Measurements from ENCODE around the gene DEPDC5.

DEPDC5 gene

GRCh38 chr22:31750365-31751284, 3.2 kb upstream of the DEPDC5 start:
- Histone ChIP-seq H3K36me3 (ENCODE audit: insufficient read depth, low read length) (peaks cover 11% of the 10 kb centered on the region), H3K79me2 (ENCODE audit: insufficient read depth, low read length) (peaks cover 64% of the 10 kb centered on the region), H3K27me3 (ENCODE audit: insufficient read depth, low read length, poor library complexity) (no peaks in the 10 kb centered on the region), H2AFZ (ENCODE audit: low read depth, low read length) (peak overlapping the region; percentile 93), H3K4me1 (ENCODE audit: insufficient read depth, low read length) (peaks cover 58% of the 10 kb centered on the region), H3K9me3 (ENCODE audit: insufficient read depth, low read length, severe bottlenecking) (no peaks in the 10 kb centered on the region), H3K9ac (ENCODE audit: low read depth, low read length) (peak overlapping the region; percentile 85), H3K4me2 (ENCODE audit: insufficient read depth, low read length) (peak overlapping the region; percentile 98), H4K20me1 (ENCODE audit: insufficient read depth, low read length) (no peaks in the 10 kb centered on the region; the same call in 1 of the 2 replicates), H3K4me3 (ENCODE audit: low read depth in 1 of 2, low read length in 2 of 2) (peak overlapping the region; percentile 82 to 90; a peak in 3 of 4 replicates), H3K27ac (ENCODE audit: low read length) (peak overlapping the region; percentile 97)
- DNase-seq, result no peak
- no peak for ATAC-seq (ENCODE audit: insufficient read depth, low read depth)
- TF ChIP-seq CTCF (IDR thresholded peaks at IDR 0.05; ENCODE audit: borderline replicate concordance, extremely low read depth, low read length, poor library complexity, severe bottlenecking), result no peak
- TF ChIP-seq EZH2 (IDR thresholded peaks at IDR 0.05; ENCODE audit: borderline replicate concordance, low read depth, low read length, severe bottlenecking), result no peak

- peaks cover 56% of the 10 kb centered on the region for H3K4me1 ChIP-seq (ENCODE audit: insufficient read depth, low read length)
- H3K36me3 ChIP-seq (ENCODE audit: insufficient read depth, low read length), result peaks cover 18% of the 10 kb centered on the region
- no peaks in the 10 kb centered on the region for H3K9me3 ChIP-seq (ENCODE audit: insufficient read depth, low read length, severe bottlenecking)
- no peak overlapping the region for H3K9ac ChIP-seq (ENCODE audit: low read depth, low read length)
- H4K20me1 ChIP-seq (ENCODE audit: insufficient read depth, low read length), result no peaks in the 10 kb centered on the region
- H3K27ac ChIP-seq (ENCODE audit: low read length), result peak overlapping the region; percentile 98
- H3K4me2 ChIP-seq (ENCODE audit: insufficient read depth, low read length), result peak overlapping the region; percentile 94; the same call in 1 of the 2 replicates
- TF ChIP-seq CTCF (IDR thresholded peaks at IDR 0.05; ENCODE audit: borderline replicate concordance, extremely low read depth, low read length, poor library complexity, severe bottlenecking), result no peak
- no peak for TF ChIP-seq EZH2 (IDR thresholded peaks at IDR 0.05; ENCODE audit: borderline replicate concordance, low read depth, low read length, severe bottlenecking)
- H3K27me3 ChIP-seq (ENCODE audit: insufficient read depth, low read length, poor library complexity), result no peaks in the 10 kb centered on the region
- DNase-seq, result no peak
- peak overlapping the region; percentile 43; the same call in 1 of the 2 replicates for H2AFZ ChIP-seq (ENCODE audit: low read depth, low read length)
- no peak overlapping the region for H3K4me3 ChIP-seq (ENCODE audit: low read depth in 1 of 2, low read length in 2 of 2)
- no peak for ATAC-seq (ENCODE audit: insufficient read depth, low read depth)
- peaks cover 59% of the 10 kb centered on the region for H3K79me2 ChIP-seq (ENCODE audit: insufficient read depth, low read length)
Observed at GRCh38 chr22:31752096-31752847, 1.5 kb upstream of the DEPDC5 start.

- peak; percentile 15 for DNase-seq
- peak overlapping the region; percentile 94 for H3K4me2 ChIP-seq (ENCODE audit: insufficient read depth, low read length)
- no peaks in the 10 kb centered on the region for H3K27me3 ChIP-seq (ENCODE audit: insufficient read depth, low read length, poor library complexity)
- peak overlapping the region; percentile 85 for H2AFZ ChIP-seq (ENCODE audit: low read depth, low read length)
- peaks cover 50% of the 10 kb centered on the region for H3K79me2 ChIP-seq (ENCODE audit: insufficient read depth, low read length)
- ATAC-seq (ENCODE audit: insufficient read depth, low read depth), result no peak
- H3K4me1 ChIP-seq (ENCODE audit: insufficient read depth, low read length), result peaks cover 47% of the 10 kb centered on the region
- no peak for TF ChIP-seq CTCF (IDR thresholded peaks at IDR 0.05; ENCODE audit: borderline replicate concordance, extremely low read depth, low read length, poor library complexity, severe bottlenecking)
- no peak for TF ChIP-seq EZH2 (IDR thresholded peaks at IDR 0.05; ENCODE audit: borderline replicate concordance, low read depth, low read length, severe bottlenecking)
- H3K4me3 ChIP-seq (ENCODE audit: low read depth in 1 of 2, low read length in 2 of 2), result peak overlapping the region; percentile 48 to 71
- no peaks in the 10 kb centered on the region for H4K20me1 ChIP-seq (ENCODE audit: insufficient read depth, low read length)
- no peaks in the 10 kb centered on the region for H3K9me3 ChIP-seq (ENCODE audit: insufficient read depth, low read length, severe bottlenecking)
- peak overlapping the region; percentile 98 for H3K27ac ChIP-seq (ENCODE audit: low read length)
- H3K9ac ChIP-seq (ENCODE audit: low read depth, low read length), result peak overlapping the region; percentile 84
- peaks cover 13% of the 10 kb centered on the region for H3K36me3 ChIP-seq (ENCODE audit: insufficient read depth, low read length)
Observed at GRCh38 chr22:31753005-31753633, 700 bp upstream of the DEPDC5 start.

All from DND-41 (cell line).